Measurements from ENCODE around the gene RAB11FIP4. TPM values are rescaled to one million over a fixed set of nuclear protein-coding genes. Genes with fewer than 3 reads are reported as not detected.

RAB11FIP4 gene
- total RNA-seq, 1 donor from 2014 or later = 21.2 TPM

- Mint-ChIP-seq H3K36me3 (no peaks in the 10 kb centered on the region), H3K27me3 (ENCODE audit: low read depth) (no peaks in the 10 kb centered on the region), H3K4me3 (no peak overlapping the region), H3K9me3 (no peaks in the 10 kb centered on the region), H3K4me1 (peaks cover 20% of the 10 kb centered on the region), H3K27ac (no peak overlapping the region)
- DNase-seq (ENCODE audit: low spot score in 2 of 2, unreplicated experiment in 2 of 2) = no peak
- TF ChIP-seq, protein P1, sequence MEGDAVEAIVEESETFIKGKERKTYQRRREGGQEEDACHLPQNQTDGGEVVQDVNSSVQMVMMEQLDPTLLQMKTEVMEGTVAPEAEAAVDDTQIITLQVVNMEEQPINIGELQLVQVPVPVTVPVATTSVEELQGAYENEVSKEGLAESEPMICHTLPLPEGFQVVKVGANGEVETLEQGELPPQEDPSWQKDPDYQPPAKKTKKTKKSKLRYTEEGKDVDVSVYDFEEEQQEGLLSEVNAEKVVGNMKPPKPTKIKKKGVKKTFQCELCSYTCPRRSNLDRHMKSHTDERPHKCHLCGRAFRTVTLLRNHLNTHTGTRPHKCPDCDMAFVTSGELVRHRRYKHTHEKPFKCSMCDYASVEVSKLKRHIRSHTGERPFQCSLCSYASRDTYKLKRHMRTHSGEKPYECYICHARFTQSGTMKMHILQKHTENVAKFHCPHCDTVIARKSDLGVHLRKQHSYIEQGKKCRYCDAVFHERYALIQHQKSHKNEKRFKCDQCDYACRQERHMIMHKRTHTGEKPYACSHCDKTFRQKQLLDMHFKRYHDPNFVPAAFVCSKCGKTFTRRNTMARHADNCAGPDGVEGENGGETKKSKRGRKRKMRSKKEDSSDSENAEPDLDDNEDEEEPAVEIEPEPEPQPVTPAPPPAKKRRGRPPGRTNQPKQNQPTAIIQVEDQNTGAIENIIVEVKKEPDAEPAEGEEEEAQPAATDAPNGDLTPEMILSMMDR (IDR thresholded peaks at IDR 0.05; ENCODE audit: unreplicated experiment) = no peak
Observed at GRCh38 chr17:31532526-31532925, 141.1 kb downstream of the RAB11FIP4 start.

DNA sequence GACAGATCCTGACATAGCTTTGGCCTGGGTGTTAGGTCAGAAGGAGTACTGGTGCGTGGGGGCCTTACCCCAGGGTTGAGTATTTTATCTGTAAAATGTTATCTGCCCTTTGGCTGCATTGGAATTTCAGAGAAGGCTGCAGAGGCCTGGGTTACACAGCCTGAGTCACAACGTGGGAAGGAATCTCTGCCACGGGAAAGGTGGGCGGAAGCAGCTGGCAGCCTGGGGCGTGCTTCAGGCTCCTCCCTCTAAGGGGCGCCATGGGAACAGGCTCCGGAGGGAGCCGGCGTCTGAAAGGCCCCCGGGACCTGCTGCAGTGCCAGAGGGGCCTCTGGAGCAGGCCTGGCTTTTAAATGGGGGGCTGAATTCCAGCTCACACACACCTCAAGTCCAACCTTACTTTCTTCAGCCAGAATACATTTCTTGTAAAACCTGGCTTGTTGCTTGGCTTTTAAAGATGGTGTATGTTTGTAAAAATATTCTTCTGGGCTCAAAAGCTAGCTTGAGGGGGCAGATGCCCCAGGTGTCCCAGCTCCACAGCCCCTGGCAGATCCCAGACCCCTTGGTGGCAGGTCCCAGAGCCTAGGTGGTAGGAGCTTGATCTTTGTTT lies 142.2 kb downstream of the RAB11FIP4 start:
- H3K27me3 Mint-ChIP-seq (ENCODE audit: low read depth) = no peaks in the 10 kb centered on the region
- no peaks in the 10 kb centered on the region for H3K9me3 Mint-ChIP-seq
- TF ChIP-seq, protein P1 (IDR thresholded peaks at IDR 0.05; ENCODE audit: unreplicated experiment) = no peak
- no peak overlapping the region for H3K27ac Mint-ChIP-seq
- no peak overlapping the region for H3K4me3 Mint-ChIP-seq
- H3K4me1 Mint-ChIP-seq = peaks cover 24% of the 10 kb centered on the region
- DNase-seq (ENCODE audit: low spot score in 2 of 2, unreplicated experiment in 2 of 2) = no peak
- no peaks in the 10 kb centered on the region for H3K36me3 Mint-ChIP-seq

DNA sequence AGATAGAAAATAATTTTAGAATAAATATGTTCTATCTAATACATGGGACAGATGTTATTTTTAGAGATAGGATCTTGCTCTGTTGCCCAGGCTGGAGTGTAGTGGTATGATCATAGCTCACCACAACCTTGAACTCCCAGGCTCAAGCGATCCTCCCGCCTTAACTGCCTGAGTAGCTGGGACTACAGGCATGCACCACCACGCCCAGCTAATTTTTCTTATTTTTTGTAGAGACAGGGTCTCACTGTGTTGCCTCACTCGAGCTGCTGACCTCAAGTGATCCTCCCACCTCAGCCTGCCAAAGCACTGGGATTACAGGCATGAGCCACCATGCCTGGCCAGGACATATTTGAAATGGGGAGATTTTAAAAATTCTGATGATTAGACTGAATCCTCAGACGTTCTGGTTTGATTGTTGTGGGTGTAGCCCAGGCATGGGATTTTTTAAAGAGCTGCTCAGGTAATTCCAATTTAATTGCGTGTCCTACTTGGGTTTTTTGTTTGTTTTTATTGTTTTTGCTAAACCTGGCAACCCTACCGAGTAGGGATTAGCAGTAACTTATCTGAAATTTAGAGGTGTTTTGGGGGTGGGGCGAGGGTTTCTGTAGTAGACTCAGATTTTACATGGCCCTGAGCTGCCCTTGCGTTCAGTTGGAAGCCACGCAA lies 142.9 kb downstream of the RAB11FIP4 start:
- H3K4me3 Mint-ChIP-seq = no peak overlapping the region
- no peaks in the 10 kb centered on the region for H3K9me3 Mint-ChIP-seq
- no peaks in the 10 kb centered on the region for H3K27me3 Mint-ChIP-seq (ENCODE audit: low read depth)
- H3K4me1 Mint-ChIP-seq = peaks cover 24% of the 10 kb centered on the region
- no peaks in the 10 kb centered on the region for H3K36me3 Mint-ChIP-seq
- no peak for DNase-seq (ENCODE audit: low spot score in 2 of 2, unreplicated experiment in 2 of 2)
- no peak overlapping the region for H3K27ac Mint-ChIP-seq
- TF ChIP-seq, protein P1 (IDR thresholded peaks at IDR 0.05; ENCODE audit: unreplicated experiment) = no peak

DNA sequence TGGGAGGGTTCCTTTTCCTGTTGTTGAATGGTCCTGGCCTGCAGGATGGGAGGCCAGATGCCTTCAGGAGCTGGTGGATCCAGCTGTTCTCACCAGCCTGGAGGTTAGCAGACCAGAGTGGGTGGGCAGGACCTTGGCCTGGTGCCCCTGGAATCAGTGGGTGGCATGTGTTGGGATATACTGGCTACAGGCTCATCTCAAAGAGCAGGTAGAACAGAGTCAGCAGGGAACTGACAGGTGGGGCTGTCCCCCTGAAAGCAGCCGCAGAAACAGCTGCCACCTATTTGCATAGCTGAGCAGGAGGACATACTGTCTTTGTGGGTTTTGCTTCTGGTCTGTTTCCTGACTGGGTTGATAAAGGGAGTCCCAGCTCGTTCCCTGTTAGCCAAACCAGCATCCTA lies 144.1 kb downstream of the RAB11FIP4 start:
- TF ChIP-seq, protein P1 (IDR thresholded peaks at IDR 0.05; ENCODE audit: unreplicated experiment) = no peak
- DNase-seq (ENCODE audit: low spot score in 2 of 2, unreplicated experiment in 2 of 2) = no peak
- Mint-ChIP-seq H3K27me3 (ENCODE audit: low read depth) (no peaks in the 10 kb centered on the region), H3K36me3 (no peaks in the 10 kb centered on the region), H3K27ac (no peak overlapping the region), H3K4me1 (peaks cover 24% of the 10 kb centered on the region), H3K9me3 (no peaks in the 10 kb centered on the region), H3K4me3 (no peak overlapping the region)

DNA sequence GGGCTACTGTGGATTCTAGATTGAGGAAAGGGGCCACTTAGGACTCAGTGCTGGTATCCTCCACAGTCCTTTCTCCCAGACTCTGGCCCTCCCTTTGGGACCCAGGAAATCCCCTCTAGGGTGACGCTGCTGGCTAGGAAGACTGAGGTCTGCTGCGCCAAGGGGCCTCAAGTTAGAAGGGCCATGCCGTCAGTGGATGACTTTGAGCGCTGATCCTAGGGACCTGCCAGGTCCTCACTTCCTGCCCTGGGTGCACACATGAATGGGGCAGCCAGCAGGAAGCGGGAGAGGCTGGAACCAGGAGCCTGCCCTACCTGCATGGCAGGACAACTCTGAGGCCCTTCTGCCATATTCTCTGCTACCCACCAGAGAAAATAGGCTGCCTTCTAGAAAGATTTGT lies 145.0 kb downstream of the RAB11FIP4 start:
- Mint-ChIP-seq H3K4me3 (no peak overlapping the region), H3K27ac (no peak overlapping the region), H3K36me3 (no peaks in the 10 kb centered on the region), H3K9me3 (no peaks in the 10 kb centered on the region), H3K4me1 (peaks cover 24% of the 10 kb centered on the region), H3K27me3 (ENCODE audit: low read depth) (no peaks in the 10 kb centered on the region)
- no peak for DNase-seq (ENCODE audit: low spot score in 2 of 2, unreplicated experiment in 2 of 2)
- TF ChIP-seq, protein P1 (IDR thresholded peaks at IDR 0.05; ENCODE audit: unreplicated experiment) = no peak
